Mucosa of descending colon (tissue), 3 donors: Measurements from ENCODE around the gene LIMD2. TPM values are rescaled to one million over a fixed set of nuclear protein-coding genes. Genes with fewer than 3 reads are reported as not detected.

Experiments
- ATAC-seq: fragments of 200-7000 bp; cut with Tn5 transposase; one replicate; pipeline ENCODE4 v1.9.1; 2020; ENCODE audit warnings: mild to moderate bottlenecking, moderate library complexity
- DNase-seq, 3 donors: peaks; one replicate each; pipeline ENCODE4 v3.0.0-alpha.2; 2020
- H3K36me3 ChIP-seq: fragments of 200-600 bp; one replicate; pipeline ENCODE4 v1.8.0; 2021; ENCODE audit warnings: low read depth, mild to moderate bottlenecking
- H3K4me1 ChIP-seq: fragments of 200-600 bp; one replicate; pipeline ENCODE4 v1.8.0; 2021; ENCODE audit warnings: low read depth, mild to moderate bottlenecking
- H3K4me3 ChIP-seq: fragments of 200-600 bp; one replicate; pipeline ENCODE4 v1.8.0; 2021; ENCODE audit warnings: mild to moderate bottlenecking
- H3K9me3 ChIP-seq: fragments of 200-600 bp; one replicate; pipeline ENCODE4 v1.8.0; 2021; ENCODE audit warnings: mild to moderate bottlenecking
- intact Hi-C, 2 donors: fragments of 100-400 bp; cut with DNase I in 1 of 2; cut with micrococcal nuclease in 1 of 2; formaldehyde crosslinking; loops; one replicate each; pipeline versions ENCODE4 v1.11.0 to v1.11.1; 2022; cut with DNase I, micrococcal nuclease
- total RNA-seq, 3 donors: library from RNA; stranded (reverse); fragmentation: NEBNext Ultra II Directional in 2 of 3; extraction: Animal tissue kit (Norgen Biotek cat#: 25700) in 2 of 3; gene quantifications; one replicate each; pipeline versions ENCODE4 v1.2.1 to v1.2.4, GENCODE V29; 2021 to 2023
- TF ChIP-seq, protein P1 (sequence below): fragments of 200-600 bp; IDR thresholded peaks from one replicate; pipeline ENCODE4 v1.8.0; 2022; ENCODE audit warnings: antibody characterized with exemption, mild to moderate bottlenecking
- donor health status: DM: no; HTN: no; CAD: no; lungs with moderate emphysema.
- donor health status: DM: no; HTN: no; CAD: no.
- donor health status: DM: no; HTN: yes; CAD: no.

Gene LIMD2
- total RNA-seq, 3 donors from 2014 or later = 5.6 to 13.2 (median 8.4) TPM

DNA sequence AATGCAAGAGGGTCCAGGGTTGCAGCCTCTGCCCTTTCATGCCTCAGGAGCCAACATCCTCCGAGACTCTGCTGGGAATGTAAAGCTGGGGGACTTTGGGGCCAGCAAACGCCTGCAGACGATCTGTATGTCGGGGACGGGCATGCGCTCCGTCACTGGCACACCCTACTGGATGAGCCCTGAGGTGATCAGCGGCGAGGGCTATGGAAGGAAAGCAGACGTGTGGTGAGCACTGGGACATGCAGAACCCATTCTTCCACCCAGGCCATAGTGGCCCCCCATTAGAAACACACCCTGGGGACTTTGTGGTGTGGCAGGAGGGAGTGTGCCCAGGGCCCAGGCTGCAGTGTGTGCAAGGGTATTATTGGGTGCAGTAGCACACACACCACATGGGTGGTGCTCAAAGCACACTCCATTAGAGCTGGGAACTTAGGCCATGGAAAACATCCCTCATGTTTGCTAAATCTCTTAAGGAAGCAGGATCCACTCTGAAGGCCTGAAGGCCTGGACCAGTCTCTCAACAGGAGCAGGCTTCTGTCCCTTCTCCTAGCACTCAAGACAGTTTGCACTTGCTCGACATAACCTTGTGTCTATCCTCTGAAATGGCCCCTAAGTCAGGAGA, 7.6 kb downstream of the LIMD2 start:
- no peaks in the 10 kb centered on the region for H3K4me1 ChIP-seq
- DNase-seq (no peak), ATAC-seq (no peak)
- TF ChIP-seq, protein P1, sequence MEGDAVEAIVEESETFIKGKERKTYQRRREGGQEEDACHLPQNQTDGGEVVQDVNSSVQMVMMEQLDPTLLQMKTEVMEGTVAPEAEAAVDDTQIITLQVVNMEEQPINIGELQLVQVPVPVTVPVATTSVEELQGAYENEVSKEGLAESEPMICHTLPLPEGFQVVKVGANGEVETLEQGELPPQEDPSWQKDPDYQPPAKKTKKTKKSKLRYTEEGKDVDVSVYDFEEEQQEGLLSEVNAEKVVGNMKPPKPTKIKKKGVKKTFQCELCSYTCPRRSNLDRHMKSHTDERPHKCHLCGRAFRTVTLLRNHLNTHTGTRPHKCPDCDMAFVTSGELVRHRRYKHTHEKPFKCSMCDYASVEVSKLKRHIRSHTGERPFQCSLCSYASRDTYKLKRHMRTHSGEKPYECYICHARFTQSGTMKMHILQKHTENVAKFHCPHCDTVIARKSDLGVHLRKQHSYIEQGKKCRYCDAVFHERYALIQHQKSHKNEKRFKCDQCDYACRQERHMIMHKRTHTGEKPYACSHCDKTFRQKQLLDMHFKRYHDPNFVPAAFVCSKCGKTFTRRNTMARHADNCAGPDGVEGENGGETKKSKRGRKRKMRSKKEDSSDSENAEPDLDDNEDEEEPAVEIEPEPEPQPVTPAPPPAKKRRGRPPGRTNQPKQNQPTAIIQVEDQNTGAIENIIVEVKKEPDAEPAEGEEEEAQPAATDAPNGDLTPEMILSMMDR = no peak
- no peaks in the 10 kb centered on the region for H3K9me3 ChIP-seq
- H3K36me3 ChIP-seq = peaks cover 5% of the 10 kb centered on the region
- H3K4me3 ChIP-seq = no peak overlapping the region
- intact Hi-C loops = no loop called here

DNA sequence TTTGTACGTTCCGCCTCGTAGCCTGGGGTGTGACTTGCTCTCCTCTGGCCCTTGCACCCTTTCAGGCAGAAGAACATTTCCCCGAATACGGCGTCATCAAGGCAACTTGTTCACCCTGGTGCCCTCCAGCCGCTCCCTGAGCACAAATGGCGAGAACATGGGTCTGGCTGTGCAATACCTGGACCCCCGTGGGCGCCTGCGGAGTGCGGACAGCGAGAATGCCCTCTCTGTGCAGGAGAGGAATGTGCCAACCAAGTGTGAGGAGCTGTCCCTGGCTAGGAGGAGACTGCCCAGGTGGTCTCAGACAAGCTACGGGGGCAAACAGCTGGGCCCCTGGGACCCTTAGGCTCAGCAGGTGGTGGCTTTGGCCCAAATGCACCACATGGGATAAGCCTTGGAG, 10.4 kb downstream of the LIMD2 start:
- ATAC-seq (no peak), DNase-seq (no peak)
- no peaks in the 10 kb centered on the region for H3K9me3 ChIP-seq
- peaks cover 5% of the 10 kb centered on the region for H3K36me3 ChIP-seq
- TF ChIP-seq, protein P1 = no peak
- no peaks in the 10 kb centered on the region for H3K4me1 ChIP-seq
- no peak overlapping the region for H3K4me3 ChIP-seq
- intact Hi-C loops = no loop called here

DNA sequence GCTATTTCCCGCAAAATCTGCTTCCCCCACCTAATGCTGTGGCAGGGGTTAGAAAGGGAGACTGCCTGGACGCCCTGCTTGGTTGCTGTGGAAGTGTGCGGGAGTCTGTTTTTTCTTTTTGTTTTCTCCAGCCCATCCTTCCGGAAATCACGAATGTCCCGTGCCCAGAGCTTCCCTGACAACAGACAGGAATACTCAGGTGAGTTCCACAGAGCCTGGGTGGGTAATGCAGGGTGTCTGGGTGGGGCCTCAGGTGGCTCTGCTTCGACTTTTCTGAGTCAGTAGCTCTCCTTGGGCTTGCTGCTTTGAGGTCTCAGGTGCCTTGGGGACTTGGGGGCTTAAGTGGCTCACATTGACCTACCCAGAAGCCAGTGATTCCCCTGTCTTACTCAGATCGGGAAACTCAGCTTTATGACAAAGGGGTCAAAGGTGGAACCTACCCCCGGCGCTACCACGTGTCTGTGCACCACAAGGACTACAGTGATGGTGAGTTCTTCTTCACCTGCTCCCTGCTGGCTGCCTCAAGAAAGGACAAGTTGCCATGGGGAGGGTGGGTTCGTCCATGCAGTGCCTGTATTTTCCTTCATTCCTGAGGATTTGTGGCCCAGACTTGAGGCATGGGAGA, 11.4 kb downstream of the LIMD2 start:
- intact Hi-C loops = no loop called here
- Histone ChIP-seq H3K36me3 (peaks cover 5% of the 10 kb centered on the region), H3K4me1 (no peaks in the 10 kb centered on the region), H3K4me3 (no peak overlapping the region), H3K9me3 (no peaks in the 10 kb centered on the region)
- ATAC-seq (peak; percentile 23), DNase-seq (no peak)
- TF ChIP-seq, protein P1 = no peak

DNA sequence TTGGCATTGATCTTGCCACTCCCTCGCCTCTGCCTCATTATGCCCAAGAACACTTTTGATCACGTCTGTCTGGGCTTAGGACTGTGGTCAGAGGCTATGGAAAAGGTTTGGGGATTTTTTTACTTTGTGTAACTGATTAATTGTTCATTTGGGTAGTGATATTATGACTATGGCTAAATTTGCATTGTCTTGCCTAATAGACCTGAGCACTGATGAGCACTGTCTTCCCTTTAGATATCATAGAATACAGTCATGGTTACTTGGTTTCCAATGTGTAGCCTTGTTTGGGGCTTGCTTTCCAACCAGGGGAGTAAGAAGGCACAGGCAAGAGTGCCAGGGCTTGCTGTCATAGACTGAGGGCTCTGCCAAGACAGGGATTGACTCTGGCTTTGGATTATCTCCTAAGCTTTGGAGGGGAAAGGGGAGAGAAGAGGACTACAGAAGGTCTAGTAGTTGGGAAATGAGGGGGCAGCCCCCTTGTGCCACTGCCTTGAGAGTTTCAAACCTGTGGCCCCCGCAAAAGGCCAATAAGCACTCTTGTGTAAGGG, 13.7 kb downstream of the LIMD2 start:
- Histone ChIP-seq H3K4me3 (no peak overlapping the region), H3K4me1 (no peaks in the 10 kb centered on the region), H3K9me3 (no peaks in the 10 kb centered on the region), H3K36me3 (peaks cover under 1% of the 10 kb centered on the region)
- ATAC-seq (no peak), DNase-seq (no peak)
- TF ChIP-seq, protein P1 = no peak
- intact Hi-C loops = no loop called here

DNA sequence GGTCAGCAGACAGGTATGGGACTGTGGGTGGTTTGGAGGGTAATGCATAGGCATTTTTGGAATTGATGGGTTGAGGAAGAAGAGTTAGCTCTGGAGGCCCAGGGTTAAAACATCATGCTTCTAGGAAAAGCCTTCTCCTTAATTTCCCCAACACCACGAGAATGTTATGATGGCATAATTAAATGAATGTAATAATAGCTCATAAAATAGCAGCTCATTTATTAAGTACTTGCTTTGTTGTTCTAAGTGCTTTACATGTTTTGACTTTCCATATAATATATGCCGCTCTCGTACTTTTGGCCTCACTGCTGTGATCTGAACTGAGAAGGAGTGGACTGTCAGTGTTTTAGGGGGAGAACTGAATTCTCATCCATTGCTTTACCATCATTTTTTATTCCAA, 14.3 kb downstream of the LIMD2 start:
- Histone ChIP-seq H3K9me3 (no peaks in the 10 kb centered on the region), H3K36me3 (no peaks in the 10 kb centered on the region), H3K4me3 (no peak overlapping the region), H3K4me1 (no peaks in the 10 kb centered on the region)
- intact Hi-C loops = no loop called here
- ATAC-seq = no peak
- TF ChIP-seq, protein P1 = no peak
- no peak for DNase-seq
